GM12878 (cell line): ENCODE measurements around the gene COA1. TPM values are rescaled to one million over a fixed set of nuclear protein-coding genes. Genes with fewer than 3 reads are reported as not detected.
A peak's percentile ranks its signal among the peaks of the same experiment; 100 is the strongest.

Experiments used
- ATAC-seq: fragments of 200-7000 bp; cut with Tn5 transposase; 3 replicates; pipeline ENCODE4 v1.9.1; 2020; ENCODE audit warnings: mild to moderate bottlenecking, moderate library complexity
- BruUV-seq: library from RNA; stranded (reverse); fragments of 400-500 nt; replicated peaks from 2 replicates; lab custom pipeline; 2021; lab: Mats Ljungman, UMichigan
- CTCF ChIA-PET: fragments of 300-600 bp; sonication (Branson Sonifier 250); formaldehyde crosslinking; extraction: SDS; loops from one replicate; lab custom pipeline; 2021; ENCODE audit warnings: inconsistent platforms; lab: Yijun Ruan, JAX
- POLR2A ChIA-PET: fragments of 350-600 bp; formaldehyde crosslinking; extraction: SDS; loops from one replicate; lab custom pipeline; 2021; ENCODE audit warnings: inconsistent platforms; lab: Charles Lee
- RAD21 ChIA-PET: fragments of 300-600 bp; sonication (Branson Sonifier 250); formaldehyde crosslinking; loops from one replicate; lab custom pipeline; 2023; ENCODE audit warnings: antibody characterized with exemption; ENCODE audit not compliant: unreplicated experiment; lab: Charles Lee
- SMC1A ChIA-PET: fragments of 300-600 bp; sonication (Branson Sonifier 250); formaldehyde crosslinking; loops from one replicate; lab custom pipeline; 2023; ENCODE audit not compliant: unreplicated experiment, uncharacterized antibody; lab: Charles Lee
- DNase-seq: peaks from one replicate; pipeline ENCODE4 v3.0.0-alpha.2; 2011; ENCODE audit warnings: low read depth, low spot score
- FAIRE-seq: peaks from 3 replicates; lab custom pipeline; 2011; peaks lifted over from hg19 to GRCh38; lab: Jason Lieb, UNC
- H2AFZ ChIP-seq: 2 replicates; pipeline ENCODE4 v1.6.0; 2011; ENCODE audit warnings: low read depth, low read length, control low read depth; ENCODE audit not compliant: control insufficient read depth
- H3K27ac ChIP-seq: 2 replicates; pipeline ENCODE4 v1.5.1; 2011; ENCODE audit warnings: control low read depth; ENCODE audit not compliant: control insufficient read depth, insufficient read depth
- H3K27me3 ChIP-seq, 2 experiments: replicated peaks in 1 of 2; 2 replicates each; pipeline versions ENCODE4 v1.6.0 to v1.6.1; 2011; ENCODE audit warnings: low read length in 1 of 2; ENCODE audit not compliant: control insufficient read depth in 2 of 2, insufficient read depth in 2 of 2
- H3K36me3 ChIP-seq, 2 experiments: 2 replicates each; pipeline ENCODE4 v1.5.1; 2011; ENCODE audit warnings: low read length in 1 of 2; ENCODE audit not compliant: control insufficient read depth in 2 of 2, insufficient read depth in 2 of 2
- H3K4me1 ChIP-seq: 2 replicates; pipeline ENCODE4 v1.6.1; 2011; ENCODE audit warnings: mild to moderate bottlenecking, low read length, moderate library complexity, mixed read lengths; ENCODE audit not compliant: control insufficient read depth, insufficient read depth
- H3K4me2 ChIP-seq: 2 replicates; pipeline ENCODE4 v1.6.0; 2011; ENCODE audit warnings: control low read depth; ENCODE audit not compliant: control insufficient read depth, insufficient read depth
- H3K4me3 ChIP-seq: fragments of 200-600 bp; sonication (generic); 2 replicates; pipeline ENCODE4 v1.5.1; 2016
- H3K79me2 ChIP-seq: 2 replicates; pipeline ENCODE4 v1.6.0; 2011; ENCODE audit warnings: low read length; ENCODE audit not compliant: control insufficient read depth, insufficient read depth
- H3K9ac ChIP-seq: 2 replicates; pipeline ENCODE4 v1.8.0; 2011; ENCODE audit warnings: low read length, control low read depth, mixed read lengths; ENCODE audit not compliant: control insufficient read depth, insufficient read depth
- H3K9me3 ChIP-seq: replicated peaks from 3 replicates; pipeline ENCODE4 v1.5.1; 2011; ENCODE audit warnings: mild to moderate bottlenecking, low read length; ENCODE audit not compliant: control insufficient read depth, insufficient read depth
- H4K20me1 ChIP-seq: 2 replicates; pipeline ENCODE4 v1.6.0; 2011; ENCODE audit not compliant: control insufficient read depth, insufficient read depth
- PML ChIP-seq: IDR thresholded peaks from 2 replicates; pipeline ENCODE4 v1.6.1; 2012; ENCODE audit warnings: low read length, inconsistent platforms
- RB1 ChIP-seq: fragments of 450-650 bp; formaldehyde crosslinking; IDR thresholded peaks from 2 replicates; pipeline ENCODE4 v1.6.1; 2017; ENCODE audit warnings: mild to moderate bottlenecking, borderline replicate concordance
- ZNF384 ChIP-seq: IDR thresholded peaks from 2 replicates; pipeline ENCODE4 v1.6.1; 2012; ENCODE audit warnings: low read depth, mild to moderate bottlenecking, low read length, improper control_type of control experiment, borderline replicate concordance
- WGBS: methylation state at CpG from one replicate; pipeline ENCODE4 v1.1.6; 2016; ENCODE audit warnings: low lambda C conversion rate; ENCODE audit not compliant: insufficient replicate concordance, insufficient coverage; ENCODE audit errors: missing lambda C conversion rate; 5-methylcytosine and 5-hydroxymethylcytosine counted together
- in situ Hi-C: fragments of 300-500 bp; cut with MboI; formaldehyde crosslinking; loops from 9 replicates; pipeline ENCODE4 v1.14.3; 2018; ENCODE audit warnings: mixed read lengths
- intact Hi-C: fragments of 100-400 bp; cut with micrococcal nuclease; formaldehyde crosslinking; loops from one replicate; pipeline ENCODE4 v1.14.2; 2022; ENCODE audit not compliant: unreplicated experiment
- polyA plus RNA-seq, 11 experiments: library from polyadenylated mRNA; depleted of rRNA in 4 of 11; unstranded in 6 of 11; stranded (reverse) in 5 of 11; fragments of >200 nt; fragmentation: Nextera tagmentation in 4 of 11; fragmentation: Illumina TruSeq in 1 of 11; extraction: Ambion mirVana in 4 of 11; extraction: Trizol in 1 of 11; gene quantifications; 1 replicate in 1 of 11; 2 replicates in 10 of 11; pipeline versions ENCODE4 v1.2.1 to v1.2.3, GENCODE V29; 2011 to 2016; ENCODE audit warnings: inconsistent platforms in 2 of 11, missing spikeins in 2 of 11, low read depth in 1 of 11
- total RNA-seq, 4 experiments: library from RNA; depleted of rRNA in 3 of 4; stranded (reverse); fragments of >200 nt in 3 of 4; fragmentation: Illumina TruSeq in 1 of 4; extraction: Trizol in 1 of 4; gene quantifications; 2 replicates each; pipeline versions ENCODE4 v1.2.1 to v1.2.3, GENCODE V29; 2013 to 2021
- TF ChIP-seq, protein P1 (sequence below): IDR thresholded peaks from 2 replicates; pipeline ENCODE4 v1.6.1; 2012; ENCODE audit warnings: improper control_type of control experiment, low read depth, low read length; ENCODE audit not compliant: insufficient replicate concordance

Gene COA1
- total and polyA plus RNA-seq, 10 of the 15 experiments (the other 5 are each of a cell fraction or from before 2014, with no cell fraction given) = 83.1 to 258 (median 111) TPM

DNA sequence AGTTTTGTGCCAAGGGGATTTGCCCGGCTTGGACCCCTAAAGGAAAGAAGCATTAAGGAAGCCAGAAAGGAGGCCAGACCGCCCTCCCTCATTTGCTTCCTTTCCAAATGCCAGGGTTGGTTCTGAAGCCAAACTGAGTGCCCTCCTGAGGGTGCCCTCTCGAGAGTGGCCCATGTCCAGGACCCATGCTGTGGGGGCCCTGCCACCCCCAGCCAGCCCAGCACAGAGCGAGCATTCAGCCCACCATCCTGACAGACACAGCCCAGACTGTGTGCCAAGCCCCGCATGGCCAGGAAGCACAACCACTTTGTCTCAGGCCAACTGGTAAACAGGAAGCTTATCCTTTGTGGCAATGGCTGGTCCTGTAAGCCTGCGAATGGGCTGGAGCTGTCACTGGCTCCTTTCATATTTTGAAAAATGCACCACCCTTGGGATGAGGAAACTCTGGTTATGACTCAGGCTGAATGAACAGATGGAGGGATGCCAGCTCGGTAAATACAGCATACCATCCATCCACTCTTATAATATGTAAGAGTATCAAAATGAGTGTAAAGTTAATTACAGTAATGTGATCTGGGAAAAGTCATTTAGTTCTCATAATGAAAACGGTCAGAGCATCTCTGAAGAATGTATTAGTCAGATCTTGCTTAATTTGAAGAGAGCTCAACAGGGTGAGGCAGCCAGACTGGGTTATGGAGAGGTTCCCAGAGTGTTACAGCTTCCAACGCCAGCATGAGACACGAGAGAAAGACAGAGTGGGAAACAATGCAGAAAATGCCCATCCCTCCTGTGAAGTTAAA, 81.5 kb downstream of the COA1 start (continued):
- TF ChIP-seq, protein P1, sequence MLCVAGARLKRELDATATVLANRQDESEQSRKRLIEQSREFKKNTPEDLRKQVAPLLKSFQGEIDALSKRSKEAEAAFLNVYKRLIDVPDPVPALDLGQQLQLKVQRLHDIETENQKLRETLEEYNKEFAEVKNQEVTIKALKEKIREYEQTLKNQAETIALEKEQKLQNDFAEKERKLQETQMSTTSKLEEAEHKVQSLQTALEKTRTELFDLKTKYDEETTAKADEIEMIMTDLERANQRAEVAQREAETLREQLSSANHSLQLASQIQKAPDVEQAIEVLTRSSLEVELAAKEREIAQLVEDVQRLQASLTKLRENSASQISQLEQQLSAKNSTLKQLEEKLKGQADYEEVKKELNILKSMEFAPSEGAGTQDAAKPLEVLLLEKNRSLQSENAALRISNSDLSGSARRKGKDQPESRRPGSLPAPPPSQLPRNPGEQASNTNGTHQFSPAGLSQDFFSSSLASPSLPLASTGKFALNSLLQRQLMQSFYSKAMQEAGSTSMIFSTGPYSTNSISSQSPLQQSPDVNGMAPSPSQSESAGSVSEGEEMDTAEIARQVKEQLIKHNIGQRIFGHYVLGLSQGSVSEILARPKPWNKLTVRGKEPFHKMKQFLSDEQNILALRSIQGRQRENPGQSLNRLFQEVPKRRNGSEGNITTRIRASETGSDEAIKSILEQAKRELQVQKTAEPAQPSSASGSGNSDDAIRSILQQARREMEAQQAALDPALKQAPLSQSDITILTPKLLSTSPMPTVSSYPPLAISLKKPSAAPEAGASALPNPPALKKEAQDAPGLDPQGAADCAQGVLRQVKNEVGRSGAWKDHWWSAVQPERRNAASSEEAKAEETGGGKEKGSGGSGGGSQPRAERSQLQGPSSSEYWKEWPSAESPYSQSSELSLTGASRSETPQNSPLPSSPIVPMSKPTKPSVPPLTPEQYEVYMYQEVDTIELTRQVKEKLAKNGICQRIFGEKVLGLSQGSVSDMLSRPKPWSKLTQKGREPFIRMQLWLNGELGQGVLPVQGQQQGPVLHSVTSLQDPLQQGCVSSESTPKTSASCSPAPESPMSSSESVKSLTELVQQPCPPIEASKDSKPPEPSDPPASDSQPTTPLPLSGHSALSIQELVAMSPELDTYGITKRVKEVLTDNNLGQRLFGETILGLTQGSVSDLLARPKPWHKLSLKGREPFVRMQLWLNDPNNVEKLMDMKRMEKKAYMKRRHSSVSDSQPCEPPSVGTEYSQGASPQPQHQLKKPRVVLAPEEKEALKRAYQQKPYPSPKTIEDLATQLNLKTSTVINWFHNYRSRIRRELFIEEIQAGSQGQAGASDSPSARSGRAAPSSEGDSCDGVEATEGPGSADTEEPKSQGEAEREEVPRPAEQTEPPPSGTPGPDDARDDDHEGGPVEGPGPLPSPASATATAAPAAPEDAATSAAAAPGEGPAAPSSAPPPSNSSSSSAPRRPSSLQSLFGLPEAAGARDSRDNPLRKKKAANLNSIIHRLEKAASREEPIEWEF = no peak
- TF ChIP-seq RB1 = no peak

- ATAC-seq (no peak), DNase-seq (no peak), FAIRE-seq (no peak)
- Histone ChIP-seq H3K36me3 (peaks cover 19 to 24% of the 10 kb centered on the region in 2 experiments), H3K4me1 (peaks cover 65% of the 10 kb centered on the region), H2AFZ (no peak overlapping the region), H3K9ac (peak overlapping the region; percentile 74), H4K20me1 (no peaks in the 10 kb centered on the region), H3K79me2 (peaks cover 50% of the 10 kb centered on the region), H3K4me3 (peak overlapping the region; percentile 58; the same call in 1 of the 2 replicates), H3K27me3 (no peaks in the 10 kb centered on the region), H3K4me2 (peak overlapping the region; percentile 98)
- CTCF ChIA-PET = interaction anchor here (1.3 to 10.7 kb wide), 5 partner anchors 26 to 88 kb away, joined by 4 to 183 read pairs (median 8); partner anchors contain the start of gene STK17A
- POLR2A ChIA-PET = interaction anchor here (1.0 to 10.0 kb wide), 4 partner anchors 45 to 65 kb away, joined by 3 to 138 read pairs (median 35); partner anchors contain the start of gene STK17A
- no TSS peak for BruUV-seq
- 5% methylated on average over 7 of the region's 7 CpGs for WGBS
- SMC1A ChIA-PET = interaction anchor here (0.6 to 13.8 kb wide), 11 partner anchors 9 to 187 kb away, joined by 3 to 177 read pairs (median 8); partner anchors contain the start of gene STK17A
- in situ Hi-C loops (no loop called here), intact Hi-C loops (no loop called here)
- 0 out of 2 replicates have a peak, but pooled peaks have one; percentile 17 for TF ChIP-seq PML
- TF ChIP-seq ZNF384 = no peak
- TF ChIP-seq, all 136 proteins: peak for 1
- RAD21 ChIA-PET = interaction anchor here (0.8 to 10.8 kb wide), 11 partner anchors 14 to 191 kb away, joined by 3 to 280 read pairs (median 5); partner anchors contain the start of gene STK17A
- Histone ChIP-seq H3K27ac (peak overlapping the region; percentile 99), H3K9me3 (peaks cover 2% of the 10 kb centered on the region; the same call in 1 of the 3 replicates)
Observed at GRCh38 chr7:43647339-43647672, 82.0 kb downstream of the COA1 start.
